ENCODE data around the gene GMDS. TPM values are rescaled to one million over a fixed set of nuclear protein-coding genes. Genes with fewer than 3 reads are reported as not detected.

The GMDS gene
- total RNA-seq, 1 experiment from 2014 or later, result 27.6 TPM

- H3K4me3 Mint-ChIP-seq, result peak overlapping the region in 1 of 2 experiments; percentile 65; a peak in 2 of 5 replicates
- peaks cover 18% of the 10 kb centered on the region for H3K23me2 ChIP-seq (ENCODE audit: insufficient read length, low read depth, low read length, poor library complexity, severe bottlenecking)
- H3K18ac ChIP-seq (ENCODE audit: insufficient read length, low read depth, low read length), result no peak overlapping the region
- H3K27ac ChIP-seq (ENCODE audit: insufficient read length, low read depth, low read length), result no peak overlapping the region
- H3K4me2 ChIP-seq (ENCODE audit: insufficient read depth, insufficient read length, low read length), result peak overlapping the region; percentile 56
- no peak overlapping the region for H2AFZ ChIP-seq (ENCODE audit: low read length)
- no peak overlapping the region for H2BK20ac ChIP-seq (ENCODE audit: low read depth, low read length, poor library complexity, severe bottlenecking)
- no peak overlapping the region for H4K91ac ChIP-seq (ENCODE audit: insufficient read length, low read depth, low read length)
- no peaks in the 10 kb centered on the region for H3K9me3 ChIP-seq (ENCODE audit: control insufficient read depth, low read depth, low read length)
- peaks cover 9 to 15% of the 10 kb centered on the region in 2 experiments for H3K4me1 Mint-ChIP-seq
- no peak for DNase-seq
- no peak overlapping the region for H3K23ac ChIP-seq (ENCODE audit: insufficient read length, low read depth, low read length)
- H3K36me3 Mint-ChIP-seq (ENCODE audit: insufficient read depth in 1 of 3, low read depth in 3 of 3), result peaks cover 0 to 5% (median 4%) of the 10 kb centered on the region in 3 experiments; a peak in 4 of 7 replicates
- no peak for TF ChIP-seq CTCF (conservative IDR thresholded peaks at IDR 0.05)
- H3K9me3 Mint-ChIP-seq, result no peaks in the 10 kb centered on the region; a peak in 1 of 5 replicates
- H3K79me2 ChIP-seq (ENCODE audit: insufficient read depth, low read length), result no peaks in the 10 kb centered on the region
- no peak overlapping the region for H4K5ac ChIP-seq (ENCODE audit: insufficient read length, low read depth, low read length)
- H3K56ac ChIP-seq (ENCODE audit: insufficient read length, low read depth, low read length), result no peak overlapping the region
- no peak overlapping the region for H2AK5ac ChIP-seq (ENCODE audit: insufficient read length, low read length)
- no peak overlapping the region for H2BK5ac ChIP-seq (ENCODE audit: insufficient read length, low read length)
- H4K8ac ChIP-seq (replicated peaks; ENCODE audit: insufficient read length, low read depth, low read length), result no peak overlapping the region
- peaks cover 99% of the 10 kb centered on the region for H3K27me3 Mint-ChIP-seq (ENCODE audit: low read depth)
- no peaks in the 10 kb centered on the region for H3K4me1 ChIP-seq (ENCODE audit: insufficient read depth, low read length)
- H2BK12ac ChIP-seq (ENCODE audit: insufficient read length, low read depth, low read length), result no peak overlapping the region
- H4K20me1 ChIP-seq (ENCODE audit: control insufficient read depth, insufficient read depth, insufficient read length), result peaks cover 3% of the 10 kb centered on the region
- H3K27me3 ChIP-seq (ENCODE audit: insufficient read depth, low read length), result peaks cover 91% of the 10 kb centered on the region
- no peaks in the 10 kb centered on the region for H3K79me1 ChIP-seq (ENCODE audit: insufficient read depth, low read depth, low read length, poor library complexity, severe bottlenecking)
- no peak overlapping the region for H3K9ac ChIP-seq (ENCODE audit: extremely low read depth, insufficient read length, low read length)
- no peak overlapping the region for H3K14ac ChIP-seq (ENCODE audit: insufficient read depth, low read length)
- H3T11ph ChIP-seq (ENCODE audit: low read length), result no peak overlapping the region
- H2BK15ac ChIP-seq (ENCODE audit: low read depth, low read length), result no peak overlapping the region
- WGBS (ENCODE audit: extremely low coverage, insufficient read length, low lambda C conversion rate), result no CpG with 5 or more reads among the region's 66 CpGs
- no peak overlapping the region for H3K4ac ChIP-seq (ENCODE audit: low read depth, low read length)
- H3K27ac Mint-ChIP-seq, result no peak overlapping the region
- no peak overlapping the region for H2BK120ac ChIP-seq (ENCODE audit: low read depth, low read length, poor library complexity, severe bottlenecking)
Observed at GRCh38 chr6:1624058-1624850, 621.2 kb downstream of the GMDS start.
